ENCODE measurements around the gene PKN1. TPM values are rescaled to one million over a fixed set of nuclear protein-coding genes. Genes with fewer than 3 reads are reported as not detected.
A peak's percentile ranks its signal among the peaks of the same experiment; 100 is the strongest.
"Not testable (repeated sequence)": the region's sequence is repeated elsewhere in the genome, so short reads cannot be mapped to it uniquely, and the experiment has no call there.

PKN1 gene
- total RNA-seq, 4 donors from 2014 or later = 56.2 to 129 (median 82.4) TPM

GRCh38 chr19:14395710-14396336, 37.3 kb upstream of the PKN1 start:
- no peaks in the 10 kb centered on the region for H3K9me3 ChIP-seq
- no peak overlapping the region for H3K27ac ChIP-seq
- H3K36me3 ChIP-seq = no peaks in the 10 kb centered on the region
- no peak for TF ChIP-seq CTCF (IDR thresholded peaks at IDR 0.05)
- TF ChIP-seq POLR2A (IDR thresholded peaks at IDR 0.05) = no peak
- no peaks in the 10 kb centered on the region for H3K4me1 ChIP-seq
- H3K27me3 ChIP-seq = no peaks in the 10 kb centered on the region
- intact Hi-C loops (cut with DNase I; ENCODE audit: low total_unique reads) = no loop called here
- DNase-seq = no peak
- H3K4me3 ChIP-seq = no peak overlapping the region

GRCh38 chr19:14396730-14397129, 36.4 kb upstream of the PKN1 start:
- H3K27ac ChIP-seq; intact Hi-C loops (cut with DNase I; ENCODE audit: low total_unique reads); DNase-seq; H3K27me3 ChIP-seq; H3K9me3 ChIP-seq; H3K4me1 ChIP-seq; H3K4me3 ChIP-seq; H3K36me3 ChIP-seq: not testable (repeated sequence)

- H3K9me3 ChIP-seq; DNase-seq; H3K27me3 ChIP-seq; H3K27ac ChIP-seq; H3K4me3 ChIP-seq; intact Hi-C loops (cut with DNase I; ENCODE audit: low total_unique reads); H3K36me3 ChIP-seq; H3K4me1 ChIP-seq: not testable (repeated sequence)
Observed at GRCh38 chr19:14397168-14397567, 35.9 kb upstream of the PKN1 start.

DNA sequence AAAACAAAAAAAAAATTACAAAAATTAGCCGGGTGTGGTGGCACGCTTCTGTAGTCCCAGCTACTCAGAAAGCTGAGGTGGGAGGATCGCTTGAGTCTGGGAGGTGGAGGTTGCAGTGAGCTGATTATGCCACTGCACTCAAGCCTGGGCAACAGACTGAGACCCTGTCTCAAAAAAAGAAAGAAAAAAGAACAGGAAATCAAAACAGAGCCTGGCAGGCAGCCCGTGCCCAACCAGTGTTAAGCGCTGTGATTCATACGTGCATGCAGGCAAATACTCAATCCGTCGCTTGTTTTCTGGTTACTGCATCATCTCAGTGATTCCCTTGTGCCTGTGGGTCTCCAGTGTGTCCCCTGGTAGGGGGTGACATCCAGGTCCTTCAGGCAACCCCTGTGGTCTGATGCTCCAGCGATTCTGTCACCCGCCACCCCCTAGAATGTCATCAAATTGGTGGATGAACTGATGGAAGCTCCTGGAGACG, 32.1 kb upstream of the PKN1 start:
- no peaks in the 10 kb centered on the region for H3K9me3 ChIP-seq
- H3K36me3 ChIP-seq = no peaks in the 10 kb centered on the region
- peaks cover 0 to 4% of the 10 kb centered on the region in 2 donors for H3K4me1 ChIP-seq
- DNase-seq = no peak
- H3K4me3 ChIP-seq = no peak overlapping the region
- intact Hi-C loops (cut with DNase I; ENCODE audit: low total_unique reads) = no loop called here
- H3K27me3 ChIP-seq = no peaks in the 10 kb centered on the region
- TF ChIP-seq POLR2A (IDR thresholded peaks at IDR 0.05) = no peak
- no peak for TF ChIP-seq CTCF (IDR thresholded peaks at IDR 0.05)
- peak overlapping the region; percentile 79 to 83 for H3K27ac ChIP-seq

DNA sequence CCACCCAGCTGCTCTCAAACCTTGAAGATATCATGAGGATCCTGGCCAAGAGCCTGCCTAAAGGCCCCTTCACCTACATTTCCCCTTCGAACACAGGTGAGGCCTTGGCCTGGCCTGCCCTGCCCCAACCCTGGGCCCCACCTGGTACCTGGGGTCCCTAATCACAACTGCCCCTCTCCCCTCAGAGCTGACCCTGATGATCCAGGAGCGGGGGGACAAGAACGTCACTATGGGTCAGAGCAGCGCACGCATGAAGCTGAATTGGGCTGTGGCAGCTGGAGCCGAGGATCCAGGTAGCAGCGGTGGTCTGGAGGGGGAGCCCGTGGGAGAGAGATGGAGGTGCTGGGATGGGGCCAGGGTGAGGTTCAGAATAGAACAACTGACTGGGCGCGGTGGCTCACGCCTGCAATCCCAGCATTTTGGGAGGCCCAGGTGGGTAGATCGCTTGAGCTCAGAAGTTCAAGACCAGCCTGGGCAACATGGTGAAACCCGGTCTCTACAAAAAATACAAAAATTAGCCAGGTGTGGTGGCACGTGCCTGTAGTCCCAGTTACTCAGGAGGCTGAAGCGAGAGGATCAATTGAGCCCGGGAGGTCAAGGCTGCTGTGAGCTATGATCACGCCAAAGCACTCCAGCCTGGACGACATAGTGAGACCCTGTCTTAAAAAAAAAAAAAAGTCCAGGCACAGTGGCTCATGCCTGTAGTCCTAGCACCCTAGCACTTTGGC, 31.5 kb upstream of the PKN1 start:
- intact Hi-C loops (cut with DNase I; ENCODE audit: low total_unique reads) = no loop called here
- peak overlapping the region; percentile 79 to 83 for H3K27ac ChIP-seq
- no peak for DNase-seq
- no peaks in the 10 kb centered on the region for H3K9me3 ChIP-seq
- H3K4me3 ChIP-seq = no peak overlapping the region
- no peak for TF ChIP-seq CTCF (IDR thresholded peaks at IDR 0.05)
- TF ChIP-seq POLR2A (IDR thresholded peaks at IDR 0.05) = no peak
- no peaks in the 10 kb centered on the region for H3K27me3 ChIP-seq
- no peaks in the 10 kb centered on the region for H3K36me3 ChIP-seq
- H3K4me1 ChIP-seq = peaks cover 0 to 4% of the 10 kb centered on the region in 2 donors

DNA sequence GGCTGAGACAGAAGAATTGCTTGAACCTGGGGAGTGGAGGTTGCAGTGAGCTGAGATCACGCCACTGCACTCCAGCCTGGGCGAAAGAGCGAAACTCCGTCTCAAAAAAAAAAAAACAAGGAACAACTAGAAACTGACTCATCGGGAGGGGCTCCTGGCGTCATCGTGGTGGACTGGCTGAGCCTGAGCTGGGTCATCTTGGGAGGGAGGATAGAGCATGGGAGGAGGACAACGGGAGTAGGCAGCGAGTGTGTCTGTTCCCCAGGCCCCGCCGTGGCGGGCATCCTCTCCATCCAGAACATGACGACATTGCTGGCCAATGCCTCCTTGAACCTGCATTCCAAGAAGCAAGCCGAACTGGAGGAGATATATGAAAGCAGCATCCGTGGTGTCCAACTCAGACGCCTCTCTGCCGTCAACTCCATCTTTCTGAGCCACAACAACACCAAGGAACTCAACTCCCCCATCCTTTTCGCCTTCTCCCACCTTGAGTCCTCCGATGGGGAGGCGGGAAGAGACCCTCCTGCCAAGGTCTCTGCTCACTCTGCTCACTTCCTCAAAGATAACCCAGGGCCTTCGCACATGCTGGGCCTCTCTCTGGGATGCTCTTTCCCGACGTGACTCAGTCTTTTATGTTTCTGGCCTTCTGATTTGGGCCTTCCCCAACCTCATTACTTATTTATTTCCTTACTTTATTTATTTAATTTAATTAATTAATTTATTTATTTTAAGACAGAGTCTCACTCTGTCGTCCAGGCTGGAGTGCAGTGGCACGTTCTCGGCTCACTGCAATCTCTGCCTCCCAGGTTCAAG, 30.6 kb upstream of the PKN1 start:
- intact Hi-C loops (cut with DNase I; ENCODE audit: low total_unique reads) = no loop called here
- TF ChIP-seq POLR2A (IDR thresholded peaks at IDR 0.05) = no peak
- no peak for TF ChIP-seq CTCF (IDR thresholded peaks at IDR 0.05)
- Histone ChIP-seq H3K9me3 (no peaks in the 10 kb centered on the region), H3K36me3 (no peaks in the 10 kb centered on the region), H3K4me1 (peaks cover 0 to 4% of the 10 kb centered on the region in 2 donors), H3K4me3 (no peak overlapping the region), H3K27ac (peak overlapping the region; percentile 79 to 83), H3K27me3 (no peaks in the 10 kb centered on the region)
- DNase-seq = peak; percentile 81 to 92

DNA sequence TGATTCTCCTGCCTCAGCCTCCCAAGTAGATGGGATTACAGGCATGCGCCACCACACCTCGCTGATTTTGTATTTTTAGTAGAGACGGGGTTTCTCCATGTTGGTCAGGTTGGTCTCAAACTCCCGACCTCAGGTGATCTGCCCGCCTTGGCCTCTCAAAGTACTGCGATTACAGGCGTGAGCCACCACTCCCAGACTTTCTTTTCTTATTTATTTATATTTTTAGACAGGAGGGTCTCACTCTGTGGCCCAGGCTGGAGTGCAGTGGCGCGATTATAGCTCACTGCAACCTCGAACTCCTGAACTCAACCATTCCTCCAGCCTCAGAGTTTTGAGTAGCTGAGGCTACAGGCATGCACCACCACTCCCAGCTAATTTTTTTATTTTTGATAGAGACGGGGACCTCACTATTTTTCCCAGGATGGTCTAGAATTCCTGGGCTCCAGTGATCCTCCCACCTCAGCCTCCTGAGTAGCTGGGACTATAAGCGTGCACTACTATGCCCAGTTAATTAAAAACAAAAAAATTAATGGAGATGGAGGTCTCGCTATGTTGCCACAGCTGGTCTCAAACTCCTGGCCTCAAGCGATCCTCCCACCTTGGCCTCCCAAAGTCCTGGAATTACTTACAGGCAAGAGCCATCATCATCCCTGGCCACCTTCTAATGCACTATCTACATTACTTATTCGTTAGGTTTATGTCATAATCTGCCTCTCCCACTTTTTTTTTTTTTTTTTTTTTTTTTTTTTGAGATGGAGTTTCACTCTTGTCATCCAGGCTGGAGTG, 29.8 kb upstream of the PKN1 start:
- H3K9me3 ChIP-seq; H3K4me1 ChIP-seq; DNase-seq; H3K27me3 ChIP-seq; H3K36me3 ChIP-seq; intact Hi-C loops (cut with DNase I; ENCODE audit: low total_unique reads); H3K4me3 ChIP-seq: not testable (repeated sequence)
- H3K27ac ChIP-seq = peak overlapping the region; percentile 79 to 83

Data from uterus (tissue), 4 donors.